ENCODE data around the gene INPP4B.

GRCh38 chr4:142248946-142249345, 597.2 kb downstream of the INPP4B start:
- TF ChIP-seq CTCF (conservative IDR thresholded peaks at IDR 0.05 in 1 of 2, IDR thresholded peaks at IDR 0.05 in 1 of 2; ENCODE audit: low read depth in 1 of 2, low read length in 2 of 2) (no peak), EZH2 (IDR thresholded peaks at IDR 0.05; ENCODE audit: low read length, missing control alignments) (no peak)

Measured in fibroblast of lung (primary cell).